H1 (cell line): Measurements from ENCODE around the gene NADSYN1. TPM values are rescaled to one million over a fixed set of nuclear protein-coding genes. Genes with fewer than 3 reads are reported as not detected.

Source experiments
- CTCF ChIA-PET: fragments of 300-600 bp; sonication (Branson Sonifier 250); formaldehyde crosslinking; loops from one replicate; lab custom pipeline; 2021; ENCODE audit not compliant: partially characterized antibody; lab: Charles Lee
- POLR2A ChIA-PET: fragments of 300-600 bp; sonication (Branson Sonifier 250); formaldehyde crosslinking; loops from one replicate; lab custom pipeline; 2021; ENCODE audit warnings: inconsistent platforms; ENCODE audit not compliant: partially characterized antibody; lab: Charles Lee
- DNase-seq, 2 experiments: peaks; one replicate each; pipeline versions ENCODE4 v3.0.0 to v3.0.0-alpha.2; 2010 to 2022; ENCODE audit warnings: low spot score in 2 of 2, low read depth in 1 of 2, mixed read lengths in 1 of 2
- FAIRE-seq: peaks from 2 replicates; lab custom pipeline; 2011; peaks lifted over from hg19 to GRCh38; lab: Jason Lieb, UNC
- H2AFZ ChIP-seq: 2 replicates; pipeline ENCODE4 v1.8.1; 2012; ENCODE audit warnings: low read length, inconsistent platforms
- H2AK5ac ChIP-seq: 2 replicates; pipeline ENCODE4 v1.6.1; 2013; ENCODE audit warnings: low read depth, low read length
- H2BK120ac ChIP-seq: replicated peaks from 2 replicates; pipeline ENCODE3; 2013; ENCODE audit warnings: low read depth, low read length, inconsistent platforms
- H2BK12ac ChIP-seq: 2 replicates; pipeline ENCODE4 v1.6.1; 2013; ENCODE audit warnings: low read depth, low read length
- H2BK15ac ChIP-seq: 2 replicates; pipeline ENCODE4 v1.6.1; 2013; ENCODE audit warnings: low read length
- H2BK20ac ChIP-seq: 2 replicates; pipeline ENCODE4 v1.6.1; 2013; ENCODE audit warnings: low read length
- H2BK5ac ChIP-seq: 2 replicates; pipeline ENCODE4 v1.6.1; 2013; ENCODE audit warnings: low read depth, low read length
- H3K14ac ChIP-seq: 2 replicates; pipeline ENCODE4 v1.6.1; 2013; ENCODE audit warnings: inconsistent platforms; ENCODE audit not compliant: insufficient read length
- H3K18ac ChIP-seq: 2 replicates; pipeline ENCODE4 v1.6.1; 2013; ENCODE audit warnings: low read length; ENCODE audit errors: extremely low read depth
- H3K23ac ChIP-seq: 2 replicates; pipeline ENCODE4 v1.6.1; 2013; ENCODE audit warnings: inconsistent platforms; ENCODE audit not compliant: insufficient read length
- H3K23me2 ChIP-seq: 2 replicates; pipeline ENCODE4 v1.6.1; 2013; ENCODE audit warnings: low read depth, low read length
- H3K27ac ChIP-seq: 2 replicates; pipeline ENCODE4 v1.6.1; 2011; ENCODE audit warnings: low read depth, low read length, inconsistent platforms
- H3K27me3 ChIP-seq, 4 experiments: replicated peaks in 1 of 4; 1 replicate in 1 of 4; 2 replicates in 3 of 4; pipeline versions ENCODE4 v1.6.1 to v1.8.1; 2011 to 2013; ENCODE audit warnings: low read length in 3 of 4, mild to moderate bottlenecking in 3 of 4, inconsistent platforms in 2 of 4, mixed read lengths in 2 of 4, moderate library complexity in 1 of 4; ENCODE audit not compliant: control insufficient read depth in 3 of 4, insufficient read depth in 3 of 4; ENCODE audit errors: extremely low read depth in 1 of 4
- H3K36me3 ChIP-seq, 4 experiments: 2 replicates each; pipeline versions ENCODE4 v1.6.1 to v1.8.1; 2011 to 2013; ENCODE audit warnings: mild to moderate bottlenecking in 4 of 4, low read length in 3 of 4, moderate library complexity in 2 of 4, control low read depth in 1 of 4, inconsistent platforms in 1 of 4; ENCODE audit not compliant: insufficient read depth in 4 of 4, control insufficient read depth in 2 of 4
- H3K4ac ChIP-seq: replicated peaks from 2 replicates; pipeline ENCODE3; 2013; ENCODE audit warnings: low read length, low read depth, mixed read lengths, inconsistent platforms; ENCODE audit not compliant: insufficient read length
- H3K4me1 ChIP-seq, 4 experiments: replicated peaks in 1 of 4; 1 replicate in 1 of 4; 2 replicates in 3 of 4; pipeline versions ENCODE4 v1.6.1 to v1.8.1; 2011 to 2013; ENCODE audit warnings: low read length in 3 of 4, inconsistent platforms in 2 of 4, mixed read lengths in 1 of 4; ENCODE audit not compliant: insufficient read depth in 4 of 4, control insufficient read depth in 3 of 4
- H3K4me2 ChIP-seq, 2 experiments: 2 replicates each; pipeline versions ENCODE4 v1.6.1 to v1.8.1; 2011 to 2013; ENCODE audit warnings: low read depth in 2 of 2, low read length in 2 of 2, control low read depth in 1 of 2, inconsistent platforms in 1 of 2, mild to moderate bottlenecking in 1 of 2; ENCODE audit not compliant: insufficient read depth in 1 of 2
- H3K4me3 ChIP-seq, 4 experiments: fragments of 200-600, 300-600 bp in 1 of 4; sonication (generic), shearing (Covaris generic), sonication (Bioruptor Twin) in 1 of 4; 2 replicates each; pipeline versions ENCODE4 v1.5.1 to v1.8.1; 2011 to 2016; ENCODE audit warnings: low read length in 4 of 4, low read depth in 3 of 4, control low read depth in 2 of 4, inconsistent platforms in 2 of 4, mild to moderate bottlenecking in 2 of 4, mixed read lengths in 1 of 4, moderate library complexity in 1 of 4; ENCODE audit not compliant: insufficient read depth in 2 of 4; ENCODE audit errors: extremely low read depth in 1 of 4
- H3K56ac ChIP-seq: replicated peaks from 2 replicates; pipeline ENCODE3; 2013; ENCODE audit warnings: low read depth, mild to moderate bottlenecking, mixed read lengths, low read length, inconsistent platforms; ENCODE audit not compliant: insufficient read length
- H3K79me1 ChIP-seq: 2 replicates; pipeline ENCODE4 v1.6.1; 2013; ENCODE audit warnings: low read depth, low read length, control low read depth
- H3K79me2 ChIP-seq, 2 experiments: 2 replicates each; pipeline versions ENCODE4 v1.6.1 to v1.8.1; 2012 to 2013; ENCODE audit warnings: low read length in 2 of 2, mild to moderate bottlenecking in 2 of 2, inconsistent platforms in 1 of 2; ENCODE audit not compliant: insufficient read depth in 2 of 2, control insufficient read depth in 1 of 2
- H3K9ac ChIP-seq, 4 experiments: replicated peaks in 1 of 4; 1 replicate in 1 of 4; 2 replicates in 3 of 4; pipeline versions ENCODE4 v1.6.1 to v1.8.1; 2011 to 2013; ENCODE audit warnings: low read depth in 3 of 4, low read length in 3 of 4, control low read depth in 2 of 4, mild to moderate bottlenecking in 2 of 4, moderate library complexity in 2 of 4, inconsistent platforms in 1 of 4; ENCODE audit errors: extremely low read depth in 1 of 4
- H3K9me3 ChIP-seq, 2 experiments: 2 replicates each; pipeline versions ENCODE4 v1.6.1 to v1.8.1; 2012 to 2013; ENCODE audit warnings: mild to moderate bottlenecking in 2 of 2, moderate library complexity in 2 of 2, control low read depth in 1 of 2, inconsistent platforms in 1 of 2, low read depth in 1 of 2, low read length in 1 of 2, mixed read lengths in 1 of 2; ENCODE audit not compliant: insufficient read depth in 2 of 2
- H4K20me1 ChIP-seq, 2 experiments: replicated peaks in 1 of 2; 2 replicates each; pipeline versions ENCODE3 to v1.8.1; 2011 to 2013; ENCODE audit warnings: inconsistent platforms in 2 of 2, low read length in 2 of 2, mild to moderate bottlenecking in 1 of 2; ENCODE audit not compliant: insufficient read depth in 2 of 2, control insufficient read depth in 1 of 2
- H4K5ac ChIP-seq: 2 replicates; pipeline ENCODE4 v1.6.1; 2013; ENCODE audit warnings: low read length, low read depth, mixed read lengths, inconsistent platforms; ENCODE audit not compliant: insufficient read length
- H4K8ac ChIP-seq: 2 replicates; pipeline ENCODE4 v1.8.0; 2013; ENCODE audit warnings: mild to moderate bottlenecking, moderate library complexity, low read length, inconsistent platforms; ENCODE audit not compliant: insufficient read depth; ENCODE audit errors: extremely low read depth
- H4K91ac ChIP-seq: replicated peaks from 2 replicates; pipeline ENCODE3; 2013; ENCODE audit warnings: low read length, mixed read lengths, inconsistent platforms; ENCODE audit not compliant: insufficient read length
- CHD1 ChIP-seq: IDR thresholded peaks from 2 replicates; pipeline ENCODE4 v1.6.1; 2012; ENCODE audit warnings: low read depth, low read length, improper control_type of control experiment
- HDAC2 ChIP-seq, 2 experiments: fragments of 300-600 bp in 1 of 2; sonication (generic) in 1 of 2; IDR thresholded peaks; 2 replicates each; pipeline ENCODE4 v1.6.1; 2011 to 2012; ENCODE audit warnings: low read depth in 2 of 2, low read length in 2 of 2, mild to moderate bottlenecking in 2 of 2, moderate library complexity in 2 of 2, borderline replicate concordance in 1 of 2, inconsistent platforms in 1 of 2
- TCF12 ChIP-seq: IDR thresholded peaks from 2 replicates; pipeline ENCODE4 v1.6.1; 2011; ENCODE audit warnings: low read depth, mild to moderate bottlenecking, low read length
- USF2 ChIP-seq: IDR thresholded peaks from 2 replicates; pipeline ENCODE4 v1.6.1; 2011; ENCODE audit warnings: low read length, improper control_type of control experiment
- WGBS, 2 experiments: shearing (Covaris generic) in 1 of 2; methylation state at CpG; one replicate each; pipeline versions ENCODE4 v1.1.6 to v1.1.7; 2013 to 2015; ENCODE audit warnings: low lambda C conversion rate in 2 of 2, mixed read lengths in 2 of 2, inconsistent platforms in 1 of 2, low coverage in 1 of 2, missing lambda C conversion rate in 1 of 2; ENCODE audit not compliant: insufficient replicate concordance in 2 of 2, insufficient coverage in 1 of 2, insufficient read length in 1 of 2; ENCODE audit errors: extremely low coverage in 1 of 2, missing lambda C conversion rate in 1 of 2; 5-methylcytosine and 5-hydroxymethylcytosine counted together
- polyA plus RNA-seq, 7 experiments: library from polyadenylated mRNA; depleted of rRNA in 3 of 7; stranded (reverse) in 5 of 7; unstranded in 2 of 7; fragments of >200 nt in 5 of 7; fragments of 200-250 nt in 2 of 7; gene quantifications; 1 replicate in 5 of 7; 2 replicates in 1 of 7; 4 replicates in 1 of 7; pipeline versions ENCODE4 v1.2.1 to v1.2.3, GENCODE V29; 2011 to 2013; ENCODE audit warnings: missing spikeins in 2 of 7, mixed read lengths in 2 of 7
- total RNA-seq: library from RNA; stranded (reverse); fragmentation: NEBNext Ultra II Directional; extraction: Animal tissue kit (Norgen Biotek cat#: 25700); gene quantifications from 2 replicates; pipeline ENCODE4 v1.2.1, GENCODE V29; 2021

Gene NADSYN1
- total and polyA plus RNA-seq, 2 of the 8 experiments (the other 6 are each of a cell fraction or from before 2014, with no cell fraction given), result 38.3 to 38.6 TPM

GRCh38 chr11:71435278-71435951 is 17.6 kb upstream of the NADSYN1 start:
- no peak overlapping the region for H2AK5ac ChIP-seq
- no peak overlapping the region for H3K9ac ChIP-seq
- H3K4me1 ChIP-seq, result no peaks in the 10 kb centered on the region
- no peak overlapping the region for H3K18ac ChIP-seq
- no peaks in the 10 kb centered on the region for H3K27me3 ChIP-seq
- no peak overlapping the region for H3K4me2 ChIP-seq
- H3K56ac ChIP-seq, result no peak overlapping the region
- H3K4ac ChIP-seq, result no peak overlapping the region
- no peak for FAIRE-seq
- no peak overlapping the region for H3K14ac ChIP-seq
- H3K4me3 ChIP-seq, result no peak overlapping the region
- no peaks in the 10 kb centered on the region for H3K79me2 ChIP-seq
- ChIA-PET CTCF (interaction anchor here (0.6 to 1.2 kb wide), 2 partner anchors 10 to 135 kb away, joined by 3 read pairs; no protein-coding TSS in a partner anchor), POLR2A (interaction anchor here (1.8 kb wide), 1 partner anchor 13 kb away, joined by 5 read pairs; the partner anchor contains the start of gene DHCR7)
- H3K9me3 ChIP-seq, result no peaks in the 10 kb centered on the region
- WGBS, 2 experiments, result 92% methylated on average over 37 of the region's 39 CpGs; no CpG with 5 or more reads in 1 of the 2 experiments
- H3K79me1 ChIP-seq, result no peaks in the 10 kb centered on the region
- H2BK12ac ChIP-seq, result no peak overlapping the region
- H3K23me2 ChIP-seq, result peaks cover 4% of the 10 kb centered on the region; the same call in 1 of the 2 replicates
- no peak overlapping the region for H3K27ac ChIP-seq
- DNase-seq, result no peak
- H2BK5ac ChIP-seq, result no peak overlapping the region
- H4K91ac ChIP-seq, result no peak overlapping the region
- H4K5ac ChIP-seq, result no peak overlapping the region
- peaks cover 23 to 53% (median 44%) of the 10 kb centered on the region in 4 experiments for H3K36me3 ChIP-seq
- no peak overlapping the region for H2BK15ac ChIP-seq
- H4K20me1 ChIP-seq, result peaks cover 12 to 36% of the 10 kb centered on the region in 2 experiments
- no peak overlapping the region for H2BK120ac ChIP-seq
- H3K23ac ChIP-seq, result no peak overlapping the region
- H4K8ac ChIP-seq, result no peak overlapping the region
- H2AFZ ChIP-seq, result no peak overlapping the region
- H2BK20ac ChIP-seq, result no peak overlapping the region
- no peak for TF ChIP-seq USF2
- no peak for TF ChIP-seq TCF12
- TF ChIP-seq HDAC2 (IDR thresholded peaks at IDR 0.05; ENCODE audit: borderline replicate concordance in 1 of 2, low read depth in 2 of 2, low read length in 2 of 2), result no peak
- no peak for TF ChIP-seq CHD1
